Fibroblast of peridontal ligament (primary cell): ENCODE data around the gene ATP6V0A4.
"Not testable (repeated sequence)": the region's sequence is repeated elsewhere in the genome, so short reads cannot be mapped to it uniquely, and the experiment has no call there.

Experiments used
- DNase-seq: peaks from one replicate; pipeline ENCODE4 v3.0.0-alpha.2; 2010; ENCODE audit errors: extremely low read depth

The ATP6V0A4 gene

GRCh38 chr7:138750901-138751464 is 47.0 kb downstream of the ATP6V0A4 start:
- DNase-seq, result no peak

- DNase-seq, result no peak
Measured at GRCh38 chr7:138750473-138750872, 47.5 kb downstream of the ATP6V0A4 start.

GRCh38 chr7:138749960-138750359 is 48.0 kb downstream of the ATP6V0A4 start:
- DNase-seq, result no peak

- no peak for DNase-seq
Measured at GRCh38 chr7:138748666-138749065, 49.3 kb downstream of the ATP6V0A4 start.

- no peak for DNase-seq
Measured at GRCh38 chr7:138746073-138746472, 51.9 kb downstream of the ATP6V0A4 start.

- no peak for DNase-seq
Measured at GRCh38 chr7:138745189-138745588, 52.8 kb downstream of the ATP6V0A4 start.

- DNase-seq, result no peak
Measured at GRCh38 chr7:138741453-138741735, 56.6 kb downstream of the ATP6V0A4 start.

GRCh38 chr7:138739859-138740258 is 58.1 kb downstream of the ATP6V0A4 start:
- no peak for DNase-seq

- DNase-seq, result peak; percentile 88
Measured at GRCh38 chr7:138738551-138739335, 59.3 kb downstream of the ATP6V0A4 start.

GRCh38 chr7:138738114-138738513 is 59.9 kb downstream of the ATP6V0A4 start:
- no peak for DNase-seq

GRCh38 chr7:138735399-138735798 is 62.6 kb downstream of the ATP6V0A4 start:
- no peak for DNase-seq

- DNase-seq, result not testable (repeated sequence)
Measured at GRCh38 chr7:138731733-138732132, 66.3 kb downstream of the ATP6V0A4 start.

GRCh38 chr7:138729444-138729843 is 68.6 kb downstream of the ATP6V0A4 start:
- DNase-seq, result no peak

- DNase-seq, result no peak
Measured at GRCh38 chr7:138727336-138728099, 70.5 kb downstream of the ATP6V0A4 start.

- no peak for DNase-seq
Measured at GRCh38 chr7:138726288-138726687, 71.7 kb downstream of the ATP6V0A4 start.

- no peak for DNase-seq
Measured at GRCh38 chr7:138720286-138720685, 77.7 kb downstream of the ATP6V0A4 start.

- DNase-seq, result no peak
Measured at GRCh38 chr7:138716889-138717288, 81.1 kb downstream of the ATP6V0A4 start.

GRCh38 chr7:138713191-138713590 is 84.8 kb downstream of the ATP6V0A4 start:
- no peak for DNase-seq

GRCh38 chr7:138712652-138713051 is 85.3 kb downstream of the ATP6V0A4 start:
- no peak for DNase-seq

GRCh38 chr7:138710536-138711385 is 87.2 kb downstream of the ATP6V0A4 start:
- no peak for DNase-seq

GRCh38 chr7:138705167-138705566 is 92.8 kb downstream of the ATP6V0A4 start:
- DNase-seq, result no peak

GRCh38 chr7:138701537-138701923 is 96.5 kb downstream of the ATP6V0A4 start:
- DNase-seq, result no peak
